B cell (primary cell): Measurements from ENCODE around the gene VTI1A. TPM values are rescaled to one million over a fixed set of nuclear protein-coding genes. Genes with fewer than 3 reads are reported as not detected.

Experiments used
- ATAC-seq: fragments of 200-7000 bp; cut with Tn5 transposase; one replicate; pipeline ENCODE4 v1.10.0; 2021; ENCODE audit warnings: low read depth, mild to moderate bottlenecking, moderate number of reproducible peaks, moderate library complexity
- CTCF ChIA-PET: fragments of 350-600 bp; sonication (Branson Sonifier 250); formaldehyde crosslinking; loops from one replicate; lab custom pipeline; 2021; ENCODE audit warnings: antibody characterized with exemption, inconsistent platforms; lab: Charles Lee
- POLR2A ChIA-PET: fragments of 350-600 bp; sonication (Branson Sonifier 250); formaldehyde crosslinking; loops from one replicate; lab custom pipeline; 2021; ENCODE audit warnings: antibody characterized with exemption; lab: Charles Lee
- DNase-seq: peaks from one replicate; pipeline ENCODE4 v3.0.0; 2013
- H2AFZ ChIP-seq: 2 replicates; pipeline ENCODE4 v1.6.1; 2012; ENCODE audit warnings: mild to moderate bottlenecking, low read depth, low read length; ENCODE audit not compliant: insufficient read depth, poor library complexity, severe bottlenecking
- H3K27ac ChIP-seq, 2 donors: 1 replicate in 1 of 2; 2 replicates in 1 of 2; pipeline ENCODE4 v1.5.1; 2012 to 2013; ENCODE audit warnings: low read length in 2 of 2, mild to moderate bottlenecking in 2 of 2, moderate library complexity in 1 of 2
- H3K27me3 ChIP-seq, 4 experiments: fragments of 200-600 bp in 1 of 4; sonication (generic) in 1 of 4; replicated peaks in 1 of 4; 1 replicate in 2 of 4; 2 replicates in 2 of 4; pipeline versions ENCODE4 v1.6.1 to v1.7.0; 2013 to 2016; ENCODE audit warnings: low read length in 3 of 4, mild to moderate bottlenecking in 2 of 4, mixed read lengths in 1 of 4, moderate library complexity in 1 of 4; ENCODE audit not compliant: insufficient read depth in 4 of 4, control insufficient read depth in 3 of 4; ENCODE audit errors: control extremely low read depth in 1 of 4
- H3K36me3 ChIP-seq, 2 experiments: replicated peaks in 1 of 2; 1 replicate in 1 of 2; 2 replicates in 1 of 2; pipeline versions ENCODE4 v1.6.1 to v1.7.1; 2013; ENCODE audit warnings: low read length in 1 of 2; ENCODE audit not compliant: insufficient read depth in 2 of 2, control insufficient read depth in 1 of 2; ENCODE audit errors: control extremely low read depth in 1 of 2, extremely low read depth in 1 of 2
- H3K4me1 ChIP-seq, 2 donors: fragments of 200-600 bp in 1 of 2; sonication (generic) in 1 of 2; 1 replicate in 1 of 2; 2 replicates in 1 of 2; pipeline versions ENCODE4 v1.5.1 to v1.6.1; 2013 to 2017; ENCODE audit warnings: low read length in 2 of 2; ENCODE audit not compliant: control insufficient read depth in 2 of 2, insufficient read depth in 2 of 2
- H3K4me2 ChIP-seq: replicated peaks from 2 replicates; pipeline ENCODE3; 2012; ENCODE audit warnings: mild to moderate bottlenecking, low read depth, low read length; ENCODE audit not compliant: poor library complexity, severe bottlenecking
- H3K4me3 ChIP-seq, 5 experiments: fragments of 200-600 bp in 1 of 5; sonication (generic) in 1 of 5; 1 replicate in 3 of 5; 2 replicates in 2 of 5; pipeline versions ENCODE4 v1.5.1 to v1.7.0; 2011 to 2016; ENCODE audit warnings: low read length in 4 of 5, mild to moderate bottlenecking in 4 of 5, low read depth in 2 of 5, control low read depth in 1 of 5, moderate library complexity in 1 of 5; ENCODE audit not compliant: insufficient read depth in 1 of 5; ENCODE audit errors: control extremely low read depth in 1 of 5, extremely low read depth in 1 of 5
- H3K79me2 ChIP-seq: fragments of 200-600 bp; sonication (generic); one replicate; pipeline ENCODE4 v1.6.0; 2016; ENCODE audit warnings: low read length; ENCODE audit not compliant: control insufficient read depth, insufficient read depth
- H3K9ac ChIP-seq: fragments of 200-600 bp; sonication (generic); 2 replicates; pipeline ENCODE4 v1.6.1; 2017; ENCODE audit warnings: mild to moderate bottlenecking, low read length, moderate library complexity
- H3K9me3 ChIP-seq, 3 donors: one replicate each; pipeline versions ENCODE4 v1.6.1 to v1.7.1; 2013; ENCODE audit warnings: low read length in 2 of 3; ENCODE audit not compliant: control insufficient read depth in 2 of 3, insufficient read depth in 1 of 3; ENCODE audit errors: control extremely low read depth in 1 of 3
- H4K20me1 ChIP-seq: 2 replicates; pipeline ENCODE4 v1.6.0; 2012; ENCODE audit warnings: mild to moderate bottlenecking, low read length; ENCODE audit not compliant: insufficient read depth, control insufficient read depth, poor library complexity, severe bottlenecking
- H3K27ac Mint-ChIP-seq: one replicate; pipeline ENCODE4 v1.8.0; 2021; ENCODE audit warnings: mixed read lengths
- H3K27me3 Mint-ChIP-seq: one replicate; pipeline ENCODE4 v1.8.0; 2021; ENCODE audit warnings: mixed read lengths
- H3K4me1 Mint-ChIP-seq: one replicate; pipeline ENCODE4 v1.8.0; 2021; ENCODE audit warnings: mixed read lengths
- H3K4me3 Mint-ChIP-seq: one replicate; pipeline ENCODE4 v1.8.0; 2021; ENCODE audit warnings: mixed read lengths
- H3K9me3 Mint-ChIP-seq: one replicate; pipeline ENCODE4 v1.8.0; 2022; ENCODE audit warnings: mixed read lengths; ENCODE audit not compliant: insufficient read depth
- EZH2 ChIP-seq: IDR thresholded peaks from 2 replicates; pipeline ENCODE4 v1.6.1; 2012; ENCODE audit warnings: borderline replicate concordance, low read depth, mild to moderate bottlenecking, moderate library complexity, low read length; ENCODE audit not compliant: insufficient read depth, poor library complexity, severe bottlenecking
- WGBS: methylation state at CpG from one replicate; pipeline ENCODE4 v1.1.5; 2013; ENCODE audit warnings: missing lambda C conversion rate; ENCODE audit not compliant: insufficient coverage; 5-methylcytosine and 5-hydroxymethylcytosine counted together
- intact Hi-C: fragments of 100-400 bp; cut with micrococcal nuclease; formaldehyde crosslinking; loops from one replicate; pipeline ENCODE4 v1.10.0; 2022
- polyA plus RNA-seq: library from polyadenylated mRNA; depleted of rRNA; stranded (reverse); fragments of >200 nt; gene quantifications from 2 replicates; pipeline ENCODE4 v1.2.3, GENCODE V29; 2012
- total RNA-seq, 2 donors: library from RNA; stranded (reverse); fragments of 120-200 nt in 1 of 2; gene quantifications; 1 replicate in 1 of 2; 2 replicates in 1 of 2; pipeline versions ENCODE4 v1.2.3 to v1.2.4, GENCODE V29; 2013 to 2022
- TF ChIP-seq, protein P1 (sequence below): fragments of 200-600 bp; IDR thresholded peaks from one replicate; pipeline ENCODE4 v1.8.0; 2022; ENCODE audit warnings: antibody characterized with exemption, mild to moderate bottlenecking

The VTI1A gene
- total and polyA plus RNA-seq, 2 donors (not counting 1 experiment from before 2014, with no cell fraction given) = 20.0 to 84.1 TPM

DNA sequence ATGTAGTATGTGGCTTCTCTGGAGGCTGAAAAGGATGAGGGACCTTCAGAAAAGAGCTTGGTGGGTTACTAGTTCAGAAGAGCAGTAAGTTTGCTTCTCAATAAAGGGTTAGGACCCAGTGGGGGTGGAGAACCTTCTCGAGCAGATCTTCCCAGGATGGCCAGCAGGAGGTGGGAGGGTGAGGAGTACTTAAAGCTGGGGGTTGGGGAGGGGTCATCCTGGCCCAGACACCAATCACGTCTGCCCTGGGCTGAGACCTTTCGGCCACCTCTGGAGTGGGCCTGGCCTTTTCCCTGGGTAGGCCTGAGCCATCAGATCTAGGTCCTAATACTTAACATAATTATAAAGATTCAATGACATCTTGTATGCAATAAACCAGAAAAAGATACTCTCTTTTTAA, 354.0 kb downstream of the VTI1A start:
- no peak overlapping the region for H3K27ac Mint-ChIP-seq
- intact Hi-C loops = no loop called here
- Histone ChIP-seq H3K4me3 (no peak overlapping the region), H3K79me2 (no peaks in the 10 kb centered on the region), H3K36me3 (no peaks in the 10 kb centered on the region), H3K9me3 (no peaks in the 10 kb centered on the region), H3K9ac (no peak overlapping the region), H3K4me2 (no peak overlapping the region), H2AFZ (no peak overlapping the region), H3K27me3 (no peaks in the 10 kb centered on the region), H3K27ac (no peak overlapping the region), H4K20me1 (no peaks in the 10 kb centered on the region), H3K4me1 (no peaks in the 10 kb centered on the region)
- H3K9me3 Mint-ChIP-seq = no peaks in the 10 kb centered on the region
- 100% methylated on average over 1 of the region's 3 CpGs for WGBS
- ATAC-seq = no peak
- H3K4me1 Mint-ChIP-seq = no peaks in the 10 kb centered on the region
- POLR2A ChIA-PET = no interaction called here
- TF ChIP-seq, protein P1, sequence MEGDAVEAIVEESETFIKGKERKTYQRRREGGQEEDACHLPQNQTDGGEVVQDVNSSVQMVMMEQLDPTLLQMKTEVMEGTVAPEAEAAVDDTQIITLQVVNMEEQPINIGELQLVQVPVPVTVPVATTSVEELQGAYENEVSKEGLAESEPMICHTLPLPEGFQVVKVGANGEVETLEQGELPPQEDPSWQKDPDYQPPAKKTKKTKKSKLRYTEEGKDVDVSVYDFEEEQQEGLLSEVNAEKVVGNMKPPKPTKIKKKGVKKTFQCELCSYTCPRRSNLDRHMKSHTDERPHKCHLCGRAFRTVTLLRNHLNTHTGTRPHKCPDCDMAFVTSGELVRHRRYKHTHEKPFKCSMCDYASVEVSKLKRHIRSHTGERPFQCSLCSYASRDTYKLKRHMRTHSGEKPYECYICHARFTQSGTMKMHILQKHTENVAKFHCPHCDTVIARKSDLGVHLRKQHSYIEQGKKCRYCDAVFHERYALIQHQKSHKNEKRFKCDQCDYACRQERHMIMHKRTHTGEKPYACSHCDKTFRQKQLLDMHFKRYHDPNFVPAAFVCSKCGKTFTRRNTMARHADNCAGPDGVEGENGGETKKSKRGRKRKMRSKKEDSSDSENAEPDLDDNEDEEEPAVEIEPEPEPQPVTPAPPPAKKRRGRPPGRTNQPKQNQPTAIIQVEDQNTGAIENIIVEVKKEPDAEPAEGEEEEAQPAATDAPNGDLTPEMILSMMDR = no peak
- TF ChIP-seq EZH2 = no peak
- no peak overlapping the region for H3K4me3 Mint-ChIP-seq
- DNase-seq = no peak
- CTCF ChIA-PET = no interaction called here
- no peaks in the 10 kb centered on the region for H3K27me3 Mint-ChIP-seq

DNA sequence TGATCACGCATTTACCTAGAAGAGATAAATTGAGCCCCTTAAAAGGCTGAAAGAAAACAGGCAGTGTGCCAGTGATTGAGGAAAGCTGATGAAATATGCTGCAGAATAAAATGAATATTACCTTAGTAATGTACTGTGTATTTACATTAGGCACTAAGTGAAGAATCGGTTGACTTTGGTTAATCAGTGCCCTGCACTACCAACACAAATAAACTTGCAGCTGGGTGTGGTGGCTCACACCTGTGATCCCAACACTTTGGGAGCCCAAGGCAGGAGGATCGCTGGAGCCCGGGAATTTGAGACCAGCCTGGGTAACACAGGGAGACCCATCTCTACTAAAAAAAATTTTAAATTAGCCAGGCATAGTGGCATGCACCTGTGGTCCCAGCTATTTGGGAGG, 354.7 kb downstream of the VTI1A start:
- no peaks in the 10 kb centered on the region for H3K9me3 ChIP-seq
- no peak overlapping the region for H3K4me2 ChIP-seq
- no peaks in the 10 kb centered on the region for H3K4me1 ChIP-seq
- no peaks in the 10 kb centered on the region for H3K27me3 ChIP-seq
- CTCF ChIA-PET = no interaction called here
- no CpG with 5 or more reads among the region's 4 CpGs for WGBS
- H3K4me1 Mint-ChIP-seq = no peaks in the 10 kb centered on the region
- no peak overlapping the region for H3K27ac ChIP-seq
- intact Hi-C loops = no loop called here
- no peak overlapping the region for H3K4me3 Mint-ChIP-seq
- no peaks in the 10 kb centered on the region for H3K9me3 Mint-ChIP-seq
- no peak overlapping the region for H3K4me3 ChIP-seq
- POLR2A ChIA-PET = no interaction called here
- H3K79me2 ChIP-seq = no peaks in the 10 kb centered on the region
- no peak overlapping the region for H3K9ac ChIP-seq
- DNase-seq (no peak), ATAC-seq (no peak)
- H2AFZ ChIP-seq = no peak overlapping the region
- H3K27me3 Mint-ChIP-seq = no peaks in the 10 kb centered on the region
- H3K27ac Mint-ChIP-seq = no peak overlapping the region
- no peaks in the 10 kb centered on the region for H4K20me1 ChIP-seq
- H3K36me3 ChIP-seq = no peaks in the 10 kb centered on the region
- TF ChIP-seq, protein P1 = no peak
- no peak for TF ChIP-seq EZH2
